ENCODE results near the gene TAF1. TPM values are rescaled to one million over a fixed set of nuclear protein-coding genes. Genes with fewer than 3 reads are reported as not detected.
A peak's percentile ranks its signal among the peaks of the same experiment; 100 is the strongest.
"Not testable (repeated sequence)": the region's sequence is repeated elsewhere in the genome, so short reads cannot be mapped to it uniquely, and the experiment has no call there.

Gene TAF1
- total and polyA plus RNA-seq, 10 donors: 7.0 to 84.3 (median 68.9) TPM

DNA sequence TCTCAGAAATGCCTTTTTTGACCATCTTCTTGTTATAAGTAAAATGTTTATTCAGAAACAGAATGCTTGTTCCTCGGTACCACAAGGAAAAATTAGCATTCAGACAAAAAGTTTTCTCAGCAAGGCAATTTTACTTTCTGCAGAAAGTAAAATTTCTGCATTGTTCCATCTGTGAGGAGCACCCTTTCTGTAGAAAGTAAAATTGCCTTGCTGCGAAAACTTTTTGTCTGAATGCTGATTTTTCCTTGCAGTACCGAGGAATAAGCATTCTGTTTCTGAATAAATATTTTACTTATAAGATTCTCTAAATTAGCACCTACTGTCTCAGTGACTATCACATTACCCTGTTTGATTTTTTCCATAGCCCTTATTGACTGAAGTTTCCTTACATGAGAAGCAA lies 39.8 kb upstream of the TAF1 start:
- DNase-seq: no peak
- H3K27me3 ChIP-seq (replicated peaks in 1 of 7): no peaks in the 10 kb centered on the region
- peaks cover 0 to 27% (median 16%) of the 10 kb centered on the region in 8 donors for H3K9me3 ChIP-seq
- no peak overlapping the region for H3K4me3 ChIP-seq
- H3K27ac ChIP-seq: no peak overlapping the region
- intact Hi-C loops (cut with DNase I; ENCODE audit: low total_unique reads): no loop called here
- TF ChIP-seq, protein P1, sequence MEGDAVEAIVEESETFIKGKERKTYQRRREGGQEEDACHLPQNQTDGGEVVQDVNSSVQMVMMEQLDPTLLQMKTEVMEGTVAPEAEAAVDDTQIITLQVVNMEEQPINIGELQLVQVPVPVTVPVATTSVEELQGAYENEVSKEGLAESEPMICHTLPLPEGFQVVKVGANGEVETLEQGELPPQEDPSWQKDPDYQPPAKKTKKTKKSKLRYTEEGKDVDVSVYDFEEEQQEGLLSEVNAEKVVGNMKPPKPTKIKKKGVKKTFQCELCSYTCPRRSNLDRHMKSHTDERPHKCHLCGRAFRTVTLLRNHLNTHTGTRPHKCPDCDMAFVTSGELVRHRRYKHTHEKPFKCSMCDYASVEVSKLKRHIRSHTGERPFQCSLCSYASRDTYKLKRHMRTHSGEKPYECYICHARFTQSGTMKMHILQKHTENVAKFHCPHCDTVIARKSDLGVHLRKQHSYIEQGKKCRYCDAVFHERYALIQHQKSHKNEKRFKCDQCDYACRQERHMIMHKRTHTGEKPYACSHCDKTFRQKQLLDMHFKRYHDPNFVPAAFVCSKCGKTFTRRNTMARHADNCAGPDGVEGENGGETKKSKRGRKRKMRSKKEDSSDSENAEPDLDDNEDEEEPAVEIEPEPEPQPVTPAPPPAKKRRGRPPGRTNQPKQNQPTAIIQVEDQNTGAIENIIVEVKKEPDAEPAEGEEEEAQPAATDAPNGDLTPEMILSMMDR (IDR thresholded peaks at IDR 0.05 in 8 of 11, conservative IDR thresholded peaks at IDR 0.05 in 3 of 11): no peak
- TF ChIP-seq POLR2A (IDR thresholded peaks at IDR 0.05) (no peak), POLR2AphosphoS5 (IDR thresholded peaks at IDR 0.05) (no peak)
- WGBS, 5 donors: 81 to 99% (median 95%) methylated on average over 3 of the region's 3 CpGs
- no peaks in the 10 kb centered on the region for H3K36me3 ChIP-seq
- H3K4me1 ChIP-seq: no peaks in the 10 kb centered on the region

DNA sequence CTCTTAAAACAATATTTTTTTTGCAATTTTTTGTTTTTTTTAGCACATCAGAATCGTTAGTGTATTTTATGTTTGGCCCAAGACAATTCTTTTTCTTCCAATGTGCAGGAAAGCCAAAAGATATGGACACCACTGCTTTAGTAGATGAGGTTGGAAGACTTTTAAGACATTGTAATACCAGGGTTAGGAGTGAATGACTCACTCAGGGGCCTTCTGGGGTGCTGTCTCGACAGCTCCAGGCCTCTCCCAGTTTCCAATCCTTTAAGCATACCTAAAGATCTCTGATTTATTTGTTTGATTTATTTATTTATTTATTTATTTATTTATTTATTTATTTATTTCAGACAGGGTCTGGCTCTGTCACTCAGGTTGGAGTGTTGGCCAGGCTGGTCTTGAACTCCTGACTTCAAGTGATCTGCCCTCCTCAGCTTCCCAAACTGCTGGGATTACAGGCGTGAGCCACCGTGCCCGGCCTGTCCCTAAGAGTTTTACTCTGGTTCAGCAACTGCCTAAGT lies 16.9 kb upstream of the TAF1 start:
- H3K4me1 ChIP-seq; intact Hi-C loops (cut with DNase I; ENCODE audit: low total_unique reads): not testable (repeated sequence)

GRCh38 chrX:71349867-71350266 lies 16.3 kb upstream of the TAF1 start:
- H3K27me3 ChIP-seq (replicated peaks in 1 of 7); H3K27ac ChIP-seq; intact Hi-C loops (cut with DNase I; ENCODE audit: low total_unique reads); DNase-seq; H3K4me1 ChIP-seq; H3K4me3 ChIP-seq; H3K36me3 ChIP-seq; H3K9me3 ChIP-seq: not testable (repeated sequence)
- 20 to 36% (median 35%) methylated on average over 1 to 2 of the region's 6 CpGs; no CpG with 5 or more reads in 2 of the 5 donors for WGBS, 5 donors
- TF ChIP-seq, protein P1 (IDR thresholded peaks at IDR 0.05 in 8 of 11, conservative IDR thresholded peaks at IDR 0.05 in 3 of 11): peak in 1 of 11 experiments; percentile 12

More for the DNA sequence above, 16.9 kb upstream of the TAF1 start:
- H3K27me3 ChIP-seq (replicated peaks in 1 of 7); H3K27ac ChIP-seq; H3K9me3 ChIP-seq; DNase-seq; H3K36me3 ChIP-seq; H3K4me3 ChIP-seq: not testable (repeated sequence)
- 61 to 95% (median 73%) methylated on average over 2 to 5 of the region's 5 CpGs for WGBS, 5 donors

GRCh38 chrX:71352439-71352838 lies 13.7 kb upstream of the TAF1 start:
- intact Hi-C loops (cut with DNase I; ENCODE audit: low total_unique reads); H3K27me3 ChIP-seq (replicated peaks in 1 of 7); H3K36me3 ChIP-seq; H3K4me3 ChIP-seq; H3K4me1 ChIP-seq; H3K27ac ChIP-seq; DNase-seq; H3K9me3 ChIP-seq: not testable (repeated sequence)
- 48 to 96% (median 76%) methylated on average over 2 to 5 of the region's 5 CpGs for WGBS, 5 donors

DNA sequence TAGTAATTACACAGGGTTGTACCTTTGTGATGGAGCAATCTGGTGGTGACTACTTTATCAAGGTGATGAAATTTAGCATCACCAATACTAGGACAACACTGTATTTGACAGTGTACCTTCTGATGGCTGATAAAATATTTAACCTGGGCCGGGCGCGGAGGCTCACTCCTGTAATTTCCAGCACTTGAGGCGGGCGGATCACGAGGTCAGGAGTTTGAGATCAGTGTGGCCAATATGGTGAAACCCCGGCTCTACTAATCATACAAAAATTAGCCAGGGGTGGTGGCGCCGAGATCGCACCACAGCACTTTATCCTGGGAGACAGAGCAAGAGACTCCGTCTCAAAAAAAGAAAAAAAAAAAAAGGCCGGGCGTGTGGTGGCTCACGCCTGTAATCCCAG lies 1.9 kb upstream of the TAF1 start:
- Histone ChIP-seq H3K9me3 (no peaks in the 10 kb centered on the region), H3K27ac (no peak overlapping the region), H3K4me3 (no peak overlapping the region), H3K36me3 (peaks cover 0 to 5% (median 0%) of the 10 kb centered on the region in 6 donors), H3K4me1 (peaks cover 0 to 25% (median 14%) of the 10 kb centered on the region in 6 donors), H3K27me3 (replicated peaks in 1 of 7) (no peaks in the 10 kb centered on the region)
- WGBS, 5 donors: 92 to 98% (median 96%) methylated on average over 8 to 14 of the region's 14 CpGs
- intact Hi-C loops (cut with DNase I; ENCODE audit: low total_unique reads): no loop called here
- DNase-seq: no peak
- TF ChIP-seq, protein P1 (IDR thresholded peaks at IDR 0.05 in 8 of 11, conservative IDR thresholded peaks at IDR 0.05 in 3 of 11): no peak
- no peak for TF ChIP-seq POLR2AphosphoS5 (IDR thresholded peaks at IDR 0.05)
